ENCODE measurements around the gene BCCIP. TPM values are rescaled to one million over a fixed set of nuclear protein-coding genes. Genes with fewer than 3 reads are reported as not detected.

The BCCIP gene
- total RNA-seq, 4 donors from 2014 or later, result 33.7 to 82.5 (median 45.9) TPM

DNA sequence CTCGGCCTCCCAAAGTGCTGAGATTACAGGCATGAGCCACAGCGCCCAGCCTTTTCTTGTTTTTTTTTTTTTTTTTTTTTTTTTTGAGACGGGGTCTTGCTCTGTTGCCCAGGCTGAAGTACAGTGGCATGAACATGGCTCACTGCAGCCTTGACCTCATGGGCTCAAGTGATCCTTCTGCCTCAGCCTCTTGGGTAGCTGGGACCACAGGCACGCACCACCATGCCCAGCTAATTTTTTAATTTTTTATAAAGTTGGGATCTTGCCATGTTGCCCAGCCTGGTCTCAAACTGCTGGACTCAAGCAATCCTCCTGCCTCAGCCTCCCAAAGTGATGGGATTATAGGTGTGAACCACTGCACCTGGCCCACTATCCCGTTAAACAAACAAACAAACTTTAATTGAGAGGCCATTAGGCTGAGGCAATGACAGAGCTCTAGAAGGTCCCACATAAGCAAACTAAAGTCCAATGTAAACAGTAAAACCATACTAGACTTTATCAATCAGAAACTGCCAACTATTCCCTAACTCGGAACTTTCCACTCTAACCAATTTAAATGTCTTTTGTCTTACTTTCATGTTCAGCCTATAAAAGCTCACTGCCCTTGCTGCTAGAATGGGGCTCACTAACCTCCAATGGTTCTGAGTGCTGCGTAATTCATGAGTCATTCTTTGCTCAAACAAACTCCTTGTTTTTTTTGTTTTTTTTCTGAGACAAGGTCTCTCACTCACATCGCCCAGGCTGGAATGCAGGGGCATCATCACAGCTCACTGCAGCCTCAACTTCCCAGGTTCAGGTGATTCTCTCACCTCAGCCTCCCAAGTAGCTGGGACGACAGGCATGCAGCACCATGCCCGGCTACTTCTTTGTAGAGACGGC, 55.9 kb downstream of the BCCIP start:
- TF ChIP-seq, protein P1, sequence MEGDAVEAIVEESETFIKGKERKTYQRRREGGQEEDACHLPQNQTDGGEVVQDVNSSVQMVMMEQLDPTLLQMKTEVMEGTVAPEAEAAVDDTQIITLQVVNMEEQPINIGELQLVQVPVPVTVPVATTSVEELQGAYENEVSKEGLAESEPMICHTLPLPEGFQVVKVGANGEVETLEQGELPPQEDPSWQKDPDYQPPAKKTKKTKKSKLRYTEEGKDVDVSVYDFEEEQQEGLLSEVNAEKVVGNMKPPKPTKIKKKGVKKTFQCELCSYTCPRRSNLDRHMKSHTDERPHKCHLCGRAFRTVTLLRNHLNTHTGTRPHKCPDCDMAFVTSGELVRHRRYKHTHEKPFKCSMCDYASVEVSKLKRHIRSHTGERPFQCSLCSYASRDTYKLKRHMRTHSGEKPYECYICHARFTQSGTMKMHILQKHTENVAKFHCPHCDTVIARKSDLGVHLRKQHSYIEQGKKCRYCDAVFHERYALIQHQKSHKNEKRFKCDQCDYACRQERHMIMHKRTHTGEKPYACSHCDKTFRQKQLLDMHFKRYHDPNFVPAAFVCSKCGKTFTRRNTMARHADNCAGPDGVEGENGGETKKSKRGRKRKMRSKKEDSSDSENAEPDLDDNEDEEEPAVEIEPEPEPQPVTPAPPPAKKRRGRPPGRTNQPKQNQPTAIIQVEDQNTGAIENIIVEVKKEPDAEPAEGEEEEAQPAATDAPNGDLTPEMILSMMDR (IDR thresholded peaks at IDR 0.05; ENCODE audit: low read depth), result no peak

DNA sequence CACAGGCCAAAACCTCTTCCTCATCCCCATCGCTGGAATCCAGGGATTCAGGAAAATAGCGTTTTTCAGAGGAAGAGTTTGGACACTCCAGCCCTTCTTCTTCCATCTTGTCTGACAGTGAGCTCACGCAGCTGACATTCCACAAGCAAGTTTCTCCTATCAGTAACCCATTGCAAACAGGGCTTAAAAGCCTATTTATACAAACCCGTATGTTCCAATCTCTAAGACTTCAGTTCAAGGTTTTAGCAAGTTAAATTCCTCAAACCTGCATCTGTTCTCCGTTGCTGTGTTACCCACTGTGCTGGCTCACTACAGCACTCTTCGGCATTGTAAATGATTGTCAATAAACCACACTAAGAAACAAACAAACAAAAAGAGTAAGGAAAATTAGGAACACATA, 57.4 kb downstream of the BCCIP start:
- TF ChIP-seq, protein P1 (IDR thresholded peaks at IDR 0.05; ENCODE audit: low read depth), result no peak

DNA sequence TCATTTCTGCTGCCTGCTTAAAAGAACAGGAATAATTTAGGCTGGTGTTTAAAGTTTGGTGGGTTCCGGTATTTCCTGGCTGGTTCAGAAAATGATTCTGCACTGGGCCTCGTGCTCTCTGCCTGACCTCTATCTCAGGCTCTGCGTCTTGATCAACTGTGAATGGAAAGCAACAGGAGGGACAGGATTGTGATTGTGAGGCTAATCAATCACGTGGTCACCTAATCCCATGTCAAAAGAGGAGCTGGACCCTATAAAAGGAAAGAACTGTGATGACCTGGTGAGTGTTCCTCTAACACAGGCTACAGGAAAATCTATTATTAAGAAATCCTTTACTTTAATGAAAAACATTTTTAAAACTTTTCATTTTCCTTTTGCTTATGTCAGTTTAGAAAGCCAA, 57.8 kb downstream of the BCCIP start, which contains the start of gene DHX32:
DHX32 (minus strand) TSS at position 101 of the 400 bp plus-strand sequence. CDS start 468 bp downstream, outside the sequence.
- TF ChIP-seq, protein P1 (IDR thresholded peaks at IDR 0.05; ENCODE audit: low read depth), result no peak

DNA sequence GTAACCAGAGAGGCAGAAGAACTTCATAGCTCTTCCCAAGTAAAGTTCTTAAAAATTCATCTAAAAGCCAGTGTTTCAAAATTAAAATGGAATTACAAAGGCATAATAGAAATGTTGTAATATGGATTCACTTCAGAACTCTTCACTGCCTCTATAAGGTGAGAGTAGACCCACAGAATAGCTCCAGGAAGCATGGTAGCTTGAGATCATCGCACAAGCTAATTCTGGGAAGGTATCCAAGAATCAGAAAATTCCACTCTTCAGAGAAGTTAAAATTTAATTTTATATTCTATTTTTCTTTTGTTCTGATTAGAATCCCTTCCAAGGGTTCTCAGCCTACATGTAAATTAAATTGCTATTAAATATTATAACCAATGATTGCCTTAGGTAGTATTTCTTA, 59.2 kb downstream of the BCCIP start:
- TF ChIP-seq, protein P1 (IDR thresholded peaks at IDR 0.05; ENCODE audit: low read depth), result no peak

DNA sequence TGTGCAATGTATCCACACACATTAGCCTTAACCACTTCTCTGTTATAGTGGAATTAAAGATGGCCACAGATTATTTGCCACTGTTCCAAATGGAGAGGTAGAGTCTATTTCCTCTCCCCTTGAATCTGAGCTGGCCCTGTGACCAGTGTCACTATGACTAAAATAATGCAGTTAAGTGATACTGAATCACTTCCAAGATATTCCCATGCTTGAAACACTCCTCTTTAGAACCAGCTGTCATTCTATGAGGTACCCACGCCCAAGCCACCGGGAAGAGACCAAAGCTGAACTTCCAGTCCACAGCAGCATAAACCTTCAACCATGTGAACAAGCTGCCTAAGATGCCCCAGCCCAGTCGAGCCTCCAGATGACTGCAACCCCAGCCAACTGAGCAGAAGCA, 59.9 kb downstream of the BCCIP start:
- TF ChIP-seq, protein P1 (IDR thresholded peaks at IDR 0.05; ENCODE audit: low read depth), result no peak

Small RNAs within 50 kb of the gene (small RNA-seq; reads per million reads assigned to genes)
- not detected for gene MIR4484
- not detected for gene RF00017

Other genes with a start within 250 kb of the BCCIP start
- not detected for gene TEX36, start 140.4 kb upstream of the BCCIP start, total RNA-seq
- gene EDRF1, start 103.8 kb upstream of the BCCIP start, total RNA-seq, result 10 to 100 TPM; 19.2 to 30.1 (median 24.9) TPM
- under 1 TPM in 1 of 4 donors, not detected in 3; 0.51 TPM for gene MMP21, start 47.7 kb upstream of the BCCIP start, total RNA-seq
- 10 to 100 TPM; 26.2 to 48.8 (median 46.6) TPM for gene UROS, start 288 bp upstream of the BCCIP start, total RNA-seq
- 10 to 100 TPM; 21.1 to 37.9 (median 21.8) TPM for gene DHX32, start 57.7 kb downstream of the BCCIP start, total RNA-seq
- 1 to 10 TPM in 3 of 4 donors, under 1 TPM in 1; 0.44 to 4.6 (median 2.2) TPM for gene FANK1, start 73.0 kb downstream of the BCCIP start, total RNA-seq

Measured in subcutaneous adipose tissue (tissue), 4 donors.